HTERT RPE-1 (cell line): ENCODE data around the gene CCDC12.
"Not testable (repeated sequence)": the region's sequence is repeated elsewhere in the genome, so short reads cannot be mapped to it uniquely, and the experiment has no call there.

ENCODE experiments used
- in situ Hi-C: fragments of 300-500 bp; cut with MboI; formaldehyde crosslinking; loops from 4 replicates; pipeline ENCODE4 v1.14.3; 2020; ENCODE audit warnings: low sequenced_read_pairs

The CCDC12 gene

DNA sequence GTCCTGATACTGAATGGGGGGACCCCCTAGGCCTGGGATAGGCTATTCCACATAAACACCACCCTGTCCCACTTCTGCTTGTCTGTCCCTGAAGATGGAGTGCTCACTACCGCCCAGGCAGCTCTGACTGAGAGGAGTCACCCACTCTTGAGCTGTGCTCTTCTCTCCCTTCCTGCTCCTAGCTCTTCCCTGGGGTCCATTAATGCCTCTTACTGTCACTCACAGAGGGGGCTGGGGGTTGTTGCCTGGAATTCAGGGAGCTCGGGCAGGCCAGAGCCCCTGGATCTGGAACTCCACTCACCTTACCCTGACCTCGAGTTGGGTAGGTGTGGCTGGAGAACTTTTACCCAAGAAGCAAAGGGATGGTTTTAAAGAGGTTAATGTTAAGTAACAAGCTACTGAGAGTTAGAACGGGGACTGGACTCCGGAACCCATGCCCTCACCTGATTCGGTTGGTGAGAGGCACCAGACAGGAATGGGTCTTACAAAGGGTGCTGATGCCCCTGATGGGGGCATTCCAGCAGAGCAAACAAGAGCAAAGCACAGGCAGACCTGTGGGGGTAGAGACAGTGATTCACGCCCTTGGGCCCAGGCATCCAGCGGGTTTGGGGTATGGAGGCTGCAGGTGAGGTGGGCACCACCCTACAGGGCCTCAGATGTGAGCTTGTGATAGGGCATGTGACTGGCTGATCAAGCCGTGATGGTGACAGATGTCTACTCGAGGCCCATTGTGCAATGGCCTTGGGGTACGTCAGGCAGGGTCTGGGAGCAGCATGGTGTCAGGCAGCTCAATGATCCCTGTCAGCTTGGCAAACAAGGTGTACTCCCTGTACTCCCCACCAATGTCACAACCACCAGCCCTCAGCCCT, 8.3 kb upstream of the CCDC12 start:
- in situ Hi-C loops, result no loop called here

DNA sequence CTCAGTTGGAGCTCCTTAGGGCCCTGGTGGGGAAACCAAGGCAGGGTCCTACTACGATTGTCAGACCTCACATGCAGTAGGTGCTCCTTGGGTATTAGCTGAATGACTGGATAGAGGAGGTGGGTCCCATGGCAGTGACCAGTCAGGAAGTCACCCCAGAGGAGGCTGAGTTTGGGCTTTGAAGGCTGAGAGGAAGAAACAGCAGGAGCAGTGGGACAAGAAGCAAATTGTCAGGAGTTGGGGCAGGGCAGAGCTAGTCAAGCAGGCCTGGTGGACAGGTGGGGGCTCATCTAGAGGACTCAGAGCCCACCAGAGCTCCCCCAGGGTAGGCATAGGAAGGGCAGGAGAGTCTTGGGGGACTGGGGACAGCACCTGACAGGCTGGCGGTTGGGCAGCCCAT, 6.0 kb upstream of the CCDC12 start:
- in situ Hi-C loops, result no loop called here

DNA sequence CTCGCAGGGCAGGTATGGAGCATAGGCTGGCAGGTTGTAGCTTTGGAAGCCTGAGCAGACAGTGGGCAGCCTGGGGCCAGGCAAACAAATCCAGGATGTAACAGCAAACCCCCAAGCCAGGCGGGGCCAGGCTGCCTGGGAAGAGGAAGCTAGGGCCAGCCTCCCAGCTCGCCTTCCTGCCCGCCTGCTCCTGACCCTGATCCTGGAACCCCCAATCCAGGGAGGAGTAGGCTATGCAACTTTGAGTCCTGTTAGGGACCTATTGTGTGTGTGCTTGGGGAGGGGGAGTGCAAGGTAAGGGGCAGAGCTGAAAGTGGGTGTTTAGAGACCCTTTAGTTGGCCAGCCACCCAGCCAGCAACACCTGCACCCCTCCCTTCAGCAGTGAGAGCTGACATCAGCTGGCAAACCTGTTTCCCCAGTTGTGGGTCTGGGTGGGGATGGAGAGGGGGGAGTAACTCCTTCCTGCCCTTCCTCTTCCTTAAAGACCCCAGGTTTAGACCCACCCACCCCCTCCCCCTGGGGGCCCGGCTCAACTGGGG, 5.5 kb upstream of the CCDC12 start:
- in situ Hi-C loops, result no loop called here

DNA sequence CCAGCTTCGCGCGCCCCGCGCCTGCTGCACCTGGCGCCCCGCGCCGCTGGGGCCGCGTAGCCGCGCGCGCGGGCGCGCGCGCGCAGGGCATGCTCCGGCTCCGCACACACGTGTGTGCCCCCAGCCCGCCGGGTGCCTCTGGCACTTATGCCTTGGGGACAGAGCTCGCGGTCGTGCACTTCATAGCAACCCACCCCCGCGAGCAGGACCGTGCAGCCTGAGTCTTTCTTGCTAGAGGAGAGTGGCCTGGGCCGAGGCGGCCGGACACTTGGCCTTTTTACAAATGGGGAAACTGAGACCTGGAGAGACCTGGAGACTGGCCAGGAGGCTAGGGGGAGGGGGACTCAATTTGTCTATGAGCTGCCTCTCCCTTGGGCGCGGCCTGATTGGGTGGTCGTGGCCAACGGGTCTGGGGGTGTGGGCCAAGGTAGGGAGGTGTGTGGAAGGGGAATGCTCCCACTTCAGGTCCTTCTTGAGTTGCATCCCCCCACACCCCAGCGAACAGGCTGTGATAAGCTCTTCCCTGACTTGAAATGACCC, 3.5 kb upstream of the CCDC12 start:
- in situ Hi-C loops, result no loop called here

DNA sequence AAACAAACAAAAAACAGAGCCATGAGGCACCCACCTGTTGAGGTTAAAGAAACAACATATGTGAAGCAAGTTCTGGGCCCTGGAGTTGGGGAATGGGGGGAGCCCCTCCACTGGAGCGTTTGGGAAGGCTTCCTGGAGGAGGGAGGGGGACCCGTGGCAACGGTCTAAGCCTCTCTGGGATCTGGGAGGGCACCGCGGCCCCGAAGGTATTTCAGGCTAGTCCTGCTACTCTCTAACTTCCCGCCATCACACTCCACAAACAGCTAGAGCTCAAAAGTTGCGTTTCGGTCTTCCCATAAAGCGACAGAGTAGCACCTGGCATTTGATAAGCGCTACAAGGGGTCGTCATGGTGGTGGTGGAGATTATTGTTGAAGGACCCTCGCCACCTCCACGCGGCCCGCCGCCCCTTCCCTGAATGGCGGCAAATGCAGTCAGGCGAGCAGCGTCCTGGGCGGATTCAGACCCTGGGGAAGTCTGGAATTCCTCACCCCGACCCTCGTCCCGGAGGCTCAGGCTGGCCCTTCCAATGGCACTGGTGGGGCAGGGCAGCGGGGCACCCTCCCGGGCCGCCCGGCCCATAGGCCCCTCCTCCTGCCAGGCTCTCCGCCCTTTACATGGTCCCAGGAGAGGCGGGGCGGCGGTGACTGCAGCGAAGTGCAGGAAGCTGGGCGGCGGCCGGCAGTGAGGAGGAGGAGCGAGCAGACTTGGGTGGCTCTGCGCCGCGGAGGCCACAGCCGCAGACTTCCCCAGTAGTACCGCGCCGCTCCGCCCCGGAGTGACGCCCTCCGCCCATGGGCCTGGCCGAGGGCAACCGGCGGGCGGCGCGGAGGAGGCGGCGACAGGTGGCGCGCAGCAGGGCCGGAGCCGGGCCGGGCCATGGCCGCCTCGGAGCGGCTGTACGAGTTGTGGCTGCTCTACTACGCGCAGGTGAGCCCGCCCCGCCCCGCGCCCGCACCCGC, 2.7 kb upstream of the CCDC12 start, which contains the start of gene NBEAL2:
Gene NBEAL2, plus strand, starts transcription at position 682 of the 960 bp plus-strand sequence. Its CDS starts 196 bp downstream, at position 878.
- in situ Hi-C loops, result no loop called here

DNA sequence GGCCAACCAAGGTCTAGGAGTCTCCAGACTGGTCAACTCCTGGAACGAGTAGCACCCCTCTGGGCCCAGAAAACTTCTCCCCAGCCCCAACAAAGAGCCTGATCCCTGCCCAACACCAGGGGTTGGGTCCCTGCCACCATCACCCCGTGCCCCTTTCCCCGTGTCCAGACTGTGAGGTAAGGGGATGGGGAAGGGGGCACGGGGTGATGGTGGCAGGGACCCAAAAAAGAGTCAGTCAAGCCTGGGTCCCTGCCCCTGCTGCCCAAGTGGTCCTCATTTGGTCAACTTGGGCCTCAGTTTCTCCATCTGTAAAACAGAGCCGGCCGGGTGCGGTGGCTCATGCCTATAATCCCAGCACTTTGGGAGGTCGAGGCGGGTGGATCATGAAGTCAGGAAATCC, 1.8 kb upstream of the CCDC12 start:
- in situ Hi-C loops, result no loop called here

DNA sequence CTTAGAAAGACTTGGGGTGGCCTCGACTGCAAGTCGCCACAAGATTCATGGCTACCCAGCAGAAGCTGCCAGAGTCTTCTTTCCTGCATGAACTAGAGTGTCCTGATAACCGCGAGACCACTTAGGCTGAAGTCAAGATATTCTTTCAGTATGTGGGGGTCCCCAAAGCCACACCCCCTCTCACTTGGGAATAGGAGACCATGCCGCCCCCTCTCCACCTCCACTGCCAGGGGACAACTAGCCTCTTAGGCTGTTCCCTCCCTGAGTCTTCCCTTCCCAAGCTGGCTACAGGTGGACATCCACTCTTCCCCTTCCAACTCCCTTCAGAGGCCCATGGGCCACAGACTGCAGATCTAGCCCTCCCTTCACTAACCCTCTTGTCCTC, 1.3 kb upstream of the CCDC12 start:
- in situ Hi-C loops, result no loop called here

DNA sequence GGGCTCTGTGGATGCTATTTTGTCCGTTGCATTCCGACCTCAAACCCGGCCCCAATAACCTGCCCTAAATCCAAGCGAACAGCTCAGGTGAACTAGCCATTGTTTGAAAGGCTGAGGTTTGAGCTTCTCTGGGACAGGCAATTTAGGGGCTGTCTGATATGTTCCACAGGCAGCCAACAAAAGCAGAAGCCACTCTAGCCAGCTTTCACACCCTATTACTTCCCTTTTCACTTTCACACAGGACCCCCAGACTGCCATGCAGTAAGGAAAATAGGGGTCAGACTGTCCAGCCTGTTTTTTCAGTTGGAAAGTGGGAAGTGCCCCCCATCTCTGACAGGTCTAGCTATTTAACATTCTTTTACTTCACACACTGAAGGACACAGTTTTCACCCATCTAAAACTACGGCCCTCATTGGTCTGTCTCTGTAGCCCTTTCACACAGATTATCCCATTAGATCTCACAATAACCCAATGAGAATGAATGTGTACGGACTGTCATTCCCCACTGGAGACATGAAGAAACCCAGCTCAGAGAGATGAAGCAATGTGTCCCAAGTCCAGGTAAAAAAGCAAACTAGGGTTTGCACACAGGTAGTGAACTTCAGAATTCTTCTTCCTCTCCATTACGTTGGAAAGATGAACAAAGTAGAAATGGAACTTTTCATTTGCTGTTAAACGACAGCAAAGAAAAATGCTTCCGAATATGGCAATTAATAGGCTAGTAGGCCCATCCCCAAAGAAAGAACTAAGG, 1.9 kb downstream of the CCDC12 start:
- in situ Hi-C loops, result no loop called here

DNA sequence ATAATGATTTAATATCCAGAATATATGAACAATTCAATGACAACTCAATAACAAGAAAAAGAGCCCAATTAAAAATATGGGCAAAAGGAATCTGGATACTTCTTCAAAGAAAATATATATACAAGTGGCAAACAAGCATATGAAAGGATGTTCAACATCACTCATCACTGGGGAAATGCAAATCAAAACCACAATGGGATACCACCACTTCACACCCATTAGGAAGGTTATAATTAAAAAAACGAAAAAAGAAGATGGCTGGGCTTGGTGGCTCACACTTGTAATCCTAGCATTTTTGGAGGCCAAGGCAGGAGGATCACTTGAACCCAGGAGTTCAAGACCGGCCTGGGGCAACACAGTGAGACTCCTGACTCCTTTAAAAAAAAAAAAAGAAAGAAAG, 4.1 kb downstream of the CCDC12 start:
- in situ Hi-C loops, result no loop called here

DNA sequence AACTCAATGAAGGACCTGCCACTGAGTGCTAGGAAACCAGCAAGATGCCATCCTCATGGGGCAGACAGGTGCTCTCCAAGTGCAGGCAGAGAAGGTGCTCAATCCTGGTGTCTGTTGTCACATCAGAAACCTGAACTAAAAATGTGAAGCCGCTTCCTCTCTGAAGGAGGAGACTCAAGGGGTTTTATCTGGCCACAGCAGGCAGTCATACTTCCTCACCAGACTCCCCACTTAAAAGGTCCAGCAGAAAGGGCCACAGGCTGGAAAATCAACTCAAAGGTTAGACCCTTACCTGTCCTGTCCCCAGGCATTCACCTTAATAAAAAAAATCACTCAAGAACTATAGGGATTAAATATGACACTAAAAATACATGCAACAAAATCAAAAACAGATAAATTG, 4.8 kb downstream of the CCDC12 start:
- in situ Hi-C loops, result no loop called here

DNA sequence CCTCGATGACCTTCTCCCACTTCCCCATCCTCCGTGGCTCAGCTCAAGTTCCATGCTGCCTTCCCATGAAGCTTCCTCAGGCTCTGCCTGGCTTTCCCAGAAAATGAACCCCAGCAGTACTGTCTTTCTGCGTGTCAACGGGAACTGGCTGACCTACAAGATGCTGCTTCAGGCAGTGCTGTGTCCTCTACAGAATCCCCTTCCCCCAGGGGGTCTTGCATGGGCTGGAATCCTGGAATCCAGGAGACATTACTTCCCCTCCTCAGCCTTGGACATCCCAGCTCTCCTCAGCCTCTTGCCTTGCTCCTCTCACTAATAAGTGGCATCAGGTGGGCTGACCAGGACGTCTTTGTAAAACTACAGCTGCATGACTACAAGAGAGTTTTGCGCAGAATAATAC, 5.4 kb downstream of the CCDC12 start:
- in situ Hi-C loops, result no loop called here

DNA sequence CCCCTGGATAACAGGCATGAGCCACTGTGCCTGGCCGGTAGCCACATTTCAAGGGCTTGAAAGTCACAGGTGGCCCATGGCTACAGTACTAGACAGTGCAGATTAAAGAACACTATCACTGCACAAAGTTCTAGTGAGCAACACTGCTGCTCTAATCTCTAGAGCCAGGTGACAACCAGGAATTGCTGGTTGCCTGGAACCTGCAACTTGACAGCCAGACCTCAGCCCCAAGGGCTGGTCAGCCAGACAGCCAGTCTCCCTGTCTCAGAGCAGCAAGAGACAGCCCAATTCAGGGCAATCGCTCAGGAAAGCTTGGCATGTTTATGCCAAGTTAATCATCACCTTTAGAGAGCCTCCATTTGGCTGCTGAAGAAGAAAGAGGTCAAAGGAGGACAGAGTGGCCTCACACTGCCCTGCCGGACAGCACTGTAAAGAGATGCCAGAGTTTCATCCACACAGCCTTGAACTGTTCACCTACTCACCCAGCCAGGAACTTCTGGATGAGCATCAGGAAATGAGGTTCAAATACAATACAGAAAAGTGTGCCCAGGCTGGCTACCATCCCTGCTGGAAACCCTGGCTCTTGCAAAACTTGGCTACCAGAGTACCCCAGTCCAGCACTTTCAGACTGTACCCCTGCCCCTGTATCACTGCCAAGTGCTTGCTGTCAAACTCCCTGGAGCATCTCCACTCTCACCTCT, 6.0 kb downstream of the CCDC12 start:
- in situ Hi-C loops, result no loop called here

DNA sequence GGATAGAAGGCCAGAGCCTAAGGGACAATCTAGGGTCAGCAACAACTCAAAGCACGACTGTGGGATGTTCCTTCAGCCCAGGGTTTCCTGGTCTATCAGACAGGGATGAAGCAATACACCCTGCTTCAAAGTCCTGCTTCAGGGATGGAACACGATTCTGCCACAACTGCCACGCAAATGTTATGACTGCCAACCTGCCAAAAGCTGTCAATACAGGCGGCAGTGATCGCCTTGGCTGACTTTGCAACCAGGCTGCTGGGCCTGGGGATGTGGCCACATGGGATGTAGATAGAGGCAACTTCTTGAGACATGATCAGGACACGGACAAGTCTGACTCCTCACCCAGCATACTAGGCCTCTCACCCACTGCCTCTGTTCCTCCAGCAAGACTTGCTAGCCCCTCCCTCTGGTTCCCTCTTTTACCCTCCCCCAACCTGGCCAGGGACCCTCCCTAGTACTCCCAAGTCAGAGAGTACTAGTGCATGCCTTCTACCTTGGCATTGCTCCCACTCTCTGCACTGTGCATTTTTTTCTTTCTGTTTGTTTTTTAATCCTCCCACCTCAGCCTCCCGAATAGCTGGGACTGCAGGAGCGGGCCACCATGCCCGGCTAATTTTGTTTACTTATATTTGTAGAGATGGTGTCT, 7.6 kb downstream of the CCDC12 start:
- in situ Hi-C loops, result no loop called here

DNA sequence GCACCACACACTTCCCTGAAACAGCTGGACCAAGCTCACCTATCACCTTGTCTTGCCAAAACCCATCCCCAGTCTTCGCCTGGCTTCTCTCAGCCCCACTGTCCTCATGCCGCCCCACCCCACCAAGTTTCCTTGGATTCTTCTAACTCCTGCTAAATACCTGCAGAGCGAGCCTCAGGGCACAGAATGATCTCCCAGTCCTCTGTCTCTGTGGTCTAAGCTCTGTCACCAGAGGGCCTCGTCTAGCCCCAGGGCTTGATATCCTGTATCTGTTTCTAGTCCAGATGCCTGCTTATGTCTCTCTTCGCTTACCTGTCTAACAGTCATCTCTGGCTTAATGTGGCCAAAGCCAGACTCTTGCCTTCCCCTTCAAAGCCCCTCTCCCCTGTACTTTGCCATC, 9.7 kb downstream of the CCDC12 start:
- in situ Hi-C loops, result no loop called here

DNA sequence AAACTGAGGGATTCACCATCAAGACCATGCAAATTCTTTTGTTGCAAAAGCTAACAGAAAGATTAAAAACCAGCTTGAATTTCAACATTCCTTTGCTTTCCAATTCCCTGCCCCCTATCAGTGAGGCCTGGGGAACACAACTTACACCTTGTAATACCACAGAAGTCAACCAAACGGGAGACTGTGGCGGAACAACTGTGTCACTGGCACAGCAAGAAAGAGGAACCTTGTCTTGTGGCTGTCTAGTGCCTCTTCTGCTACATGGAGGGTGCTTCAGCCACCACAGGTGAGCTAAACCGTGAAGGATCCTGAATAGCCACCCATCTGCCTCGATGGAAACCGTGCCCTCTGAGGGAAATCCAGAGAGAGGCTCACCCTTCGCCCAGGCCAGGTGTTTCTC, 11.4 kb downstream of the CCDC12 start:
- in situ Hi-C loops, result no loop called here

DNA sequence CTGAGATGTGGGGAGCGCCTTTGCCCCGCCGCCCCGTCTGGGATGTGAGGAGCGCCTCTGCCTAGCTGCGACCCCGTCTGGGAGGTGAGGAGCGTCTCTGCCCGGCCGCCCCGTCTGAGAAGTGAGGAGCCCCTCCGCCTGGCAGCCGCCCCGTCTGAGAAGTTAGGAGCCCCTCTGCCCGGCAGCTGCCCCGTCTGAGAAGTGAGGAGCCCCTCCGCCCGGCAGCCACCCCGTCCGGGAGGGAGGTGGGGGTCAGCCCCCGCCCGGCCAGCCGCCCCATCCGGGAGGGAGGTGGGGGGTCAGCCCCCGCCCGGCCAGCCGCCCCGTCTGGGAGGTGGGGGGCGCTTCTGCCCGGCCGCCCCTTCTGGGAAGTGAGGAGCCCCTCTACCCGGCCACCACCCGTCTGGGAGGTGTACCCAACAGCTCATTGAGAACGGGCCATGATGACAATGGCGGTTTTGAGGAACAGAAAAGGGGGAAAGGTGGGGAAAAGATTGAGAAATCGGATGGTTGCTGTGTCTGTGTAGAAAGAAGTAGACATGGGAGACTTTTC, 12.4 kb downstream of the CCDC12 start:
- in situ Hi-C loops, result not testable (repeated sequence)

DNA sequence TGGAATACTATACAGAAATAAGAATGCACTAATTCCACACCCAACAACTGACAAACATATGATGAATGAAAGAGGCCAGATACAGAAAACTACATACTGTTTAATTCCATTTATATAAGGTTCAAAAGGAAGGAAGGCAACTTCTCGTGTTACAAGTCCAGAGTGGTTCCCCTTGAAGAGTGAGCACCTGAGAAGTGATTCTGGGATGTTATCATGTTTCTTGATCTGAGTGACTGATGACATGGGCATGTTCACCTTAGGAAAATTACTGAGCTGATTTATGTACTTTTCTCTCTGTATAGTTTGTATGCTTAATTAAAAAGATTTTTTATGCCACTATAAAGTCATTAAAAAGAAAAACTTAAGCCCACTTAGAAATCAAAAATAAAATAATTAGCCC, 13.6 kb downstream of the CCDC12 start:
- in situ Hi-C loops, result no loop called here

DNA sequence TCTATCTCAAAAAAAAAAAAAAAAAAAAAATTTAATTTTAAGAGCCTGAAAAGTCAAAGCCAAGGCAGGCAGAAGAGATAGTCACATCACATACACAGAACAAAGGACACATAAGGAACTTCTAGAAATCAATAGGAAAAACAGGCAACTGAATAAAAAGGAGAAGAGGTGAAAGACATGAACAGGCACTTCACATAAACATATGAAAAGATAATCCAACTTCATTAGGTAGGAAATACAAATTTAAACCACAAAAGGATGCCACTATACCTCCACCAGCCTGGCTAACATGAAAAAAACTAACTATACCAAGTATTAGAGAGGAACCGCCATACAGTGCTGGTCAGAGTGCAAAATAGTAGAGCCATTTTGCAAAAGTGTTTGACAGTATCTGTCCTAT, 14.1 kb downstream of the CCDC12 start:
- in situ Hi-C loops, result no loop called here

DNA sequence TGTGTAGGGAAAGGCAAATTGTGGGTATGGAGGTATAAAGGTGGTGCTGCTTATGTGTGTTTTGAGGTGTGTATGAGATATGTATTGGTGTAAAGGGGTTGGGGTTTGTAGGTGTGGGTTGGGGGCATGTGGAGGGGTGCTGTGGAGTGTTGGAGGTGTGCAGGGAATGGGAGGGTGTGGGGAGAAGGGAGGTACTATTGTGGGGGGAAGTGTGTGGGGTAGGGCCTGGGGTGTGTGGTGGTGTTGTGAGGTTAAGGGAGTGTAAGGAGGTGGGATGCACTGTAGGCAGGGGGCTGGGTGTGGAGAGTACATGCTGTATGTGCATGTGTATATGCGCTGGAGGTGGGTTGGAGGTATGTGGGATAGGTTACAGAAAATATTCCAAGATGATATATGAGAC, 15.7 kb downstream of the CCDC12 start:
- in situ Hi-C loops, result no loop called here
